HEK293T (cell line): ENCODE data around the gene NLRP4.
A peak's percentile ranks its signal among the peaks of the same experiment; 100 is the strongest.

Experiments used
- CTCF ChIA-PET: fragments of 350-600 bp; formaldehyde crosslinking; extraction: SDS; loops from one replicate; lab custom pipeline; 2021; ENCODE audit warnings: antibody characterized with exemption, inconsistent platforms; lab: Yijun Ruan, JAX
- POLR2A ChIA-PET: fragments of 350-600 bp; formaldehyde crosslinking; extraction: SDS; loops from one replicate; lab custom pipeline; 2020; ENCODE audit warnings: antibody characterized with exemption, inconsistent platforms; lab: Yijun Ruan, JAX
- DNase-seq: peaks from one replicate; pipeline ENCODE4 v3.0.0; 2012; ENCODE audit warnings: mixed read lengths; ENCODE audit errors: extremely low spot score
- ARNT ChIP-seq: fragments of 450-650 bp; IDR thresholded peaks from 2 replicates; pipeline ENCODE4 v1.6.1; 2017; ENCODE audit warnings: mild to moderate bottlenecking
- BHLHE40 ChIP-seq: fragments of 450-650 bp; IDR thresholded peaks from 2 replicates; pipeline ENCODE4 v1.6.1; 2016; ENCODE audit warnings: mild to moderate bottlenecking, moderate library complexity, borderline replicate concordance
- CTBP1 ChIP-seq: fragments of 450-650 bp; IDR thresholded peaks from 2 replicates; pipeline ENCODE4 v1.6.1; 2016; ENCODE audit warnings: borderline replicate concordance
- ELF4 ChIP-seq: fragments of 450-650 bp; IDR thresholded peaks from 2 replicates; pipeline ENCODE4 v1.6.1; 2017; ENCODE audit warnings: antibody characterized with exemption
- FOXA1 ChIP-seq: fragments of 450-650 bp; IDR thresholded peaks from 2 replicates; pipeline ENCODE4 v1.6.1; 2016; ENCODE audit warnings: mild to moderate bottlenecking
- FOXK2 ChIP-seq: fragments of 450-650 bp; IDR thresholded peaks from 2 replicates; pipeline ENCODE4 v1.6.1; 2016; ENCODE audit warnings: mild to moderate bottlenecking
- FOXM1 ChIP-seq: fragments of 450-650 bp; IDR thresholded peaks from 2 replicates; pipeline ENCODE4 v1.6.1; 2017; ENCODE audit warnings: mild to moderate bottlenecking, borderline replicate concordance
- HDGF ChIP-seq: fragments of 450-650 bp; IDR thresholded peaks from 2 replicates; pipeline ENCODE4 v1.6.1; 2017; ENCODE audit warnings: antibody characterized with exemption, borderline replicate concordance
- L3MBTL2 ChIP-seq: fragments of 450-650 bp; conservative IDR thresholded peaks from 2 replicates; pipeline ENCODE4 v1.6.1; 2016; ENCODE audit warnings: mild to moderate bottlenecking
- LEF1 ChIP-seq: fragments of 450-650 bp; IDR thresholded peaks from 2 replicates; pipeline ENCODE4 v1.6.1; 2017; ENCODE audit warnings: mild to moderate bottlenecking, borderline replicate concordance
- NFRKB ChIP-seq: fragments of 450-650 bp; IDR thresholded peaks from 2 replicates; pipeline ENCODE4 v1.6.1; 2016; ENCODE audit warnings: mild to moderate bottlenecking, moderate library complexity
- PKNOX1 ChIP-seq: fragments of 450-650 bp; IDR thresholded peaks from 2 replicates; pipeline ENCODE4 v1.6.1; 2016
- SP1 ChIP-seq: fragments of 450-650 bp; IDR thresholded peaks from 2 replicates; pipeline ENCODE4 v1.6.1; 2017
- SUZ12 ChIP-seq: fragments of 450-650 bp; IDR thresholded peaks from 2 replicates; pipeline ENCODE4 v1.6.1; 2016; ENCODE audit warnings: mild to moderate bottlenecking
- TARDBP ChIP-seq: fragments of 450-650 bp; IDR thresholded peaks from 2 replicates; pipeline ENCODE4 v1.6.1; 2016
- ZNF384 ChIP-seq: fragments of 450-650 bp; IDR thresholded peaks from 2 replicates; pipeline ENCODE4 v1.6.1; 2016

NLRP4 gene

GRCh38 chr19:55836340-55836739, at the start of gene NLRP4:
Gene NLRP4, plus strand, starts transcription at chr19:55836540. Its CDS starts 15,541 bp downstream, at chr19:55852081.
- ChIA-PET POLR2A (no interaction called here), CTCF (no interaction called here)
- TF ChIP-seq PKNOX1 = 0 out of 2 replicates have a peak, but pooled peaks have one; percentile 5
- no peak for TF ChIP-seq ZNF384
- no peak for DNase-seq

- no peak for DNase-seq
- POLR2A ChIA-PET = no interaction called here
- TF ChIP-seq SP1 = no peak
- no peak for TF ChIP-seq HDGF
- TF ChIP-seq NFRKB = no peak
- TF ChIP-seq BHLHE40 = no peak
- TF ChIP-seq L3MBTL2 = no peak
- TF ChIP-seq ELF4 = no peak
- no peak for TF ChIP-seq CTBP1
- CTCF ChIA-PET = no interaction called here
Measured at GRCh38 chr19:55795021-55795420, 41.3 kb upstream of the NLRP4 start.

- TF ChIP-seq ELF4 (no peak), PKNOX1 (no peak), LEF1 (no peak), HDGF (no peak), ARNT (no peak), FOXM1 (no peak), SUZ12 (no peak), TARDBP (no peak), SP1 (no peak), NFRKB (no peak), CTBP1 (no peak), FOXK2 (no peak), BHLHE40 (no peak), L3MBTL2 (no peak), FOXA1 (no peak), ZNF384 (no peak)
- DNase-seq = no peak
- ChIA-PET CTCF (no interaction called here), POLR2A (no interaction called here)
Measured at GRCh38 chr19:55801416-55801815, 34.9 kb upstream of the NLRP4 start.

- TF ChIP-seq ELF4 (no peak), NFRKB (no peak), SUZ12 (no peak), FOXA1 (no peak), PKNOX1 (no peak), BHLHE40 (no peak), FOXK2 (no peak), LEF1 (no peak), FOXM1 (no peak), TARDBP (no peak), ZNF384 (no peak), SP1 (no peak), L3MBTL2 (no peak), HDGF (no peak), ARNT (no peak), CTBP1 (no peak)
- POLR2A ChIA-PET = no interaction called here
- CTCF ChIA-PET = no interaction called here
- no peak for DNase-seq
Measured at GRCh38 chr19:55802281-55802680, 34.1 kb upstream of the NLRP4 start.

DNA sequence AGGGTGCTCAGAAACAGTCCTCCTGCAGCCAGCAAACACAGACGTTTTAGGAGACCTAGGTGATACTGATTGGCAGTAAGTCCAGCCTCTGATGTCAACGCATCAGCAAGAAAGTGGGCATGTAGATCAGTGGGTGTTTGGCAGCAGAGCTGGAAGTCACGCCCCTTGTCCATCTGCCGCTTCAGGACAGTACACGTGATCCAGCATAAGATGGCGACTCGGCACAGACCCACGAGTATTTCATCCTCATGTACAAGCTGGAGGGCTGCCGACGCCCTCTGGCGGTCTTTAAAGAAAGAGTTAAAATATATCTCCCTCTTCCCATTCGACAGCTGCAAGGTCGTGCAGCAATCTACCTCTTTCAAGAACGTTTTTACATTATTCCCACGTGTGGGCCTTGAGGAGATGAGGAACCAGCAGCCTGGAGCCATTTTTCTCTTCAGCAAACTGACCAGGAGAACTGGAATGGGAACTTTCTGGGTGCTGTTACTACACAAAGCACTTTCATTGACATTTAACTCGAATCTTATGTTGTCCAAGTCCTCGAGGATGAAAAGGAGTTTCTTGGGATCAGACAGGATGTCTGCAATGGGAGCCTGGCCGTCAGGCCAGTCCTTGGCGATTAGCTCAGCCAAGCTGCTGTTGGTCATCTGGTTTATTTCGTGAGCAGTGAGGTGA, 26.8 kb upstream of the NLRP4 start:
- TF ChIP-seq NFRKB = no peak
- TF ChIP-seq L3MBTL2 = peak; percentile 82
- TF ChIP-seq ARNT = no peak
- TF ChIP-seq LEF1 = no peak
- TF ChIP-seq SP1 = no peak
- DNase-seq = peak; percentile 73
- ChIA-PET CTCF (interaction anchor here (1.2 to 1.5 kb wide), 2 partner anchors 13 to 177 kb away, joined by 3 to 6 read pairs; no protein-coding TSS in a partner anchor), POLR2A (no interaction called here)

GRCh38 chr19:55811340-55811739, 25.0 kb upstream of the NLRP4 start:
- CTCF ChIA-PET = interaction anchor here (0.6 kb wide), 1 partner anchor 97 kb away, joined by 4 read pairs; no protein-coding TSS in a partner anchor
- no peak for DNase-seq
- TF ChIP-seq PKNOX1 (no peak), L3MBTL2 (no peak), FOXM1 (no peak), SP1 (no peak), FOXA1 (no peak), ZNF384 (no peak)
- POLR2A ChIA-PET = no interaction called here
